Vagina (tissue), 2 donors: ENCODE results near the gene EHD1.

Experiments used
- POLR2A ChIP-seq, 2 donors: fragments of 450-650 bp; IDR thresholded peaks; one replicate each; pipeline ENCODE4 v1.6.1; 2017; ENCODE audit warnings: antibody characterized with exemption in 2 of 2, mild to moderate bottlenecking in 2 of 2, moderate library complexity in 2 of 2
- TF ChIP-seq, protein P1 (sequence below), 3 experiments: fragments of 450-650 bp in 2 of 3; fragments of 200-600 bp in 1 of 3; sonication (generic) in 1 of 3; IDR thresholded peaks; one replicate each; pipeline ENCODE4 v1.5.1; 2017 to 2019; ENCODE audit warnings: antibody characterized with exemption in 3 of 3, mild to moderate bottlenecking in 2 of 3, moderate library complexity in 2 of 3

- TF ChIP-seq, protein P1, sequence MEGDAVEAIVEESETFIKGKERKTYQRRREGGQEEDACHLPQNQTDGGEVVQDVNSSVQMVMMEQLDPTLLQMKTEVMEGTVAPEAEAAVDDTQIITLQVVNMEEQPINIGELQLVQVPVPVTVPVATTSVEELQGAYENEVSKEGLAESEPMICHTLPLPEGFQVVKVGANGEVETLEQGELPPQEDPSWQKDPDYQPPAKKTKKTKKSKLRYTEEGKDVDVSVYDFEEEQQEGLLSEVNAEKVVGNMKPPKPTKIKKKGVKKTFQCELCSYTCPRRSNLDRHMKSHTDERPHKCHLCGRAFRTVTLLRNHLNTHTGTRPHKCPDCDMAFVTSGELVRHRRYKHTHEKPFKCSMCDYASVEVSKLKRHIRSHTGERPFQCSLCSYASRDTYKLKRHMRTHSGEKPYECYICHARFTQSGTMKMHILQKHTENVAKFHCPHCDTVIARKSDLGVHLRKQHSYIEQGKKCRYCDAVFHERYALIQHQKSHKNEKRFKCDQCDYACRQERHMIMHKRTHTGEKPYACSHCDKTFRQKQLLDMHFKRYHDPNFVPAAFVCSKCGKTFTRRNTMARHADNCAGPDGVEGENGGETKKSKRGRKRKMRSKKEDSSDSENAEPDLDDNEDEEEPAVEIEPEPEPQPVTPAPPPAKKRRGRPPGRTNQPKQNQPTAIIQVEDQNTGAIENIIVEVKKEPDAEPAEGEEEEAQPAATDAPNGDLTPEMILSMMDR (IDR thresholded peaks at IDR 0.05) = no peak
- no peak for TF ChIP-seq POLR2A (IDR thresholded peaks at IDR 0.05)
Observed at GRCh38 chr11:64920124-64920523, 41.7 kb upstream of the EHD1 start.
